ENCODE measurements around the gene LAMB2. TPM values are rescaled to one million over a fixed set of nuclear protein-coding genes. Genes with fewer than 3 reads are reported as not detected.
A peak's percentile ranks its signal among the peaks of the same experiment; 100 is the strongest.

LAMB2 gene
- total RNA-seq, 1 donor from 2014 or later = 174 TPM

GRCh38 chr3:49163609-49164008 is 30.8 kb upstream of the LAMB2 start:
- FAIRE-seq (no peak), DNase-seq (ENCODE audit: low read depth) (no peak)
- Histone ChIP-seq H3K4me3 (ENCODE audit: low read depth, low read length) (no peak overlapping the region), H3K36me3 (ENCODE audit: control insufficient read depth, insufficient read depth, low read length) (peaks cover 16% of the 10 kb centered on the region), H3K27me3 (ENCODE audit: control insufficient read depth, insufficient read depth, low read length) (no peaks in the 10 kb centered on the region)
- no peak for TF ChIP-seq CTCF (IDR thresholded peaks at IDR 0.05; ENCODE audit: insufficient read depth, low read length, severe bottlenecking)

- H3K36me3 ChIP-seq (ENCODE audit: control insufficient read depth, insufficient read depth, low read length) = peaks cover 16% of the 10 kb centered on the region
- DNase-seq (ENCODE audit: low read depth) (no peak), FAIRE-seq (no peak)
- H3K4me3 ChIP-seq (ENCODE audit: low read depth, low read length) = no peak overlapping the region
- TF ChIP-seq CTCF (IDR thresholded peaks at IDR 0.05; ENCODE audit: insufficient read depth, low read length, severe bottlenecking) = no peak
- H3K27me3 ChIP-seq (ENCODE audit: control insufficient read depth, insufficient read depth, low read length) = no peaks in the 10 kb centered on the region
Measured at GRCh38 chr3:49162751-49163419, 30.0 kb upstream of the LAMB2 start.

GRCh38 chr3:49161808-49162530 is 29.1 kb upstream of the LAMB2 start:
- no peak for TF ChIP-seq CTCF (IDR thresholded peaks at IDR 0.05; ENCODE audit: insufficient read depth, low read length, severe bottlenecking)
- H3K27me3 ChIP-seq (ENCODE audit: control insufficient read depth, insufficient read depth, low read length) = no peaks in the 10 kb centered on the region
- H3K4me3 ChIP-seq (ENCODE audit: low read depth, low read length) = no peak overlapping the region
- FAIRE-seq (peak; percentile 28), DNase-seq (ENCODE audit: low read depth) (no peak)
- peaks cover 16% of the 10 kb centered on the region for H3K36me3 ChIP-seq (ENCODE audit: control insufficient read depth, insufficient read depth, low read length)

GRCh38 chr3:49161197-49161596 is 28.3 kb upstream of the LAMB2 start:
- peak; percentile 32 for FAIRE-seq
- Histone ChIP-seq H3K27me3 (ENCODE audit: control insufficient read depth, insufficient read depth, low read length) (no peaks in the 10 kb centered on the region), H3K36me3 (ENCODE audit: control insufficient read depth, insufficient read depth, low read length) (peaks cover 16% of the 10 kb centered on the region), H3K4me3 (ENCODE audit: low read depth, low read length) (no peak overlapping the region)
- DNase-seq (ENCODE audit: low read depth) = no peak
- TF ChIP-seq CTCF (IDR thresholded peaks at IDR 0.05; ENCODE audit: insufficient read depth, low read length, severe bottlenecking) = no peak

GRCh38 chr3:49158792-49159191 is 25.9 kb upstream of the LAMB2 start:
- no peak for DNase-seq (ENCODE audit: low read depth)
- no peak for TF ChIP-seq CTCF (IDR thresholded peaks at IDR 0.05; ENCODE audit: insufficient read depth, low read length, severe bottlenecking)
- peaks cover 13% of the 10 kb centered on the region for H3K36me3 ChIP-seq (ENCODE audit: control insufficient read depth, insufficient read depth, low read length)
- H3K4me3 ChIP-seq (ENCODE audit: low read depth, low read length) = no peak overlapping the region
- no peak for FAIRE-seq
- no peaks in the 10 kb centered on the region for H3K27me3 ChIP-seq (ENCODE audit: control insufficient read depth, insufficient read depth, low read length)
